GM12892 (cell line): Measurements from ENCODE around the gene VCX3B. TPM values are rescaled to one million over a fixed set of nuclear protein-coding genes. Genes with fewer than 3 reads are reported as not detected.
"Not testable (repeated sequence)": the region's sequence is repeated elsewhere in the genome, so short reads cannot be mapped to it uniquely, and the experiment has no call there.

ENCODE experiments used
- DNase-seq: peaks from one replicate; pipeline ENCODE4 v3.0.0; 2011; ENCODE audit not compliant: insufficient read length
- FAIRE-seq: peaks from 2 replicates; lab custom pipeline; 2011; peaks lifted over from hg19 to GRCh38; lab: Jason Lieb, UNC
- POLR2A ChIP-seq: IDR thresholded peaks from 2 replicates; pipeline ENCODE4 v1.6.1; 2011; ENCODE audit warnings: low read depth, low read length, control low read depth
- POLR2AphosphoS5 ChIP-seq: IDR thresholded peaks from 2 replicates; pipeline ENCODE4 v1.6.1; 2011; ENCODE audit warnings: low read depth, low read length, control low read depth
- TAF1 ChIP-seq: IDR thresholded peaks from 2 replicates; pipeline ENCODE4 v1.6.1; 2011; ENCODE audit warnings: low read depth, mild to moderate bottlenecking, control low read depth, low read length, borderline replicate concordance
- polyA plus RNA-seq: library from polyadenylated mRNA; unstranded; fragments of >200 nt; gene quantifications from one replicate; pipeline ENCODE4 v1.2.1, GENCODE V29; 2012; ENCODE audit warnings: missing spikeins, inconsistent platforms; ENCODE audit not compliant: missing spikeins

The VCX3B gene
- not detected for polyA plus RNA-seq

GRCh38 chrX:8464530-8464929 lies at the start of gene VCX3B:
Gene VCX3B, plus strand, starts transcription at chrX:8464830. Its CDS starts 621 bp downstream, at chrX:8465451.
- not testable (repeated sequence) for DNase-seq

GRCh38 chrX:8418301-8418700 lies 46.3 kb upstream of the VCX3B start:
- FAIRE-seq (no peak), DNase-seq (no peak)
- TF ChIP-seq POLR2AphosphoS5: no peak
- no peak for TF ChIP-seq TAF1
- TF ChIP-seq POLR2A: no peak

More at GRCh38 chrX:8464530-8464929, at the start of gene VCX3B:
- not testable (repeated sequence) for FAIRE-seq

GRCh38 chrX:8424912-8425311 lies 39.7 kb upstream of the VCX3B start:
- no peak for DNase-seq
- no peak for TF ChIP-seq POLR2A
- TF ChIP-seq TAF1: no peak
- TF ChIP-seq POLR2AphosphoS5: no peak
- FAIRE-seq: no peak

GRCh38 chrX:8429692-8430249 lies 34.9 kb upstream of the VCX3B start:
- TF ChIP-seq TAF1 (no peak), POLR2A (no peak), POLR2AphosphoS5 (no peak)
- DNase-seq: no peak
- no peak for FAIRE-seq

GRCh38 chrX:8430444-8430843 lies 34.2 kb upstream of the VCX3B start:
- DNase-seq (no peak), FAIRE-seq (no peak)
- no peak for TF ChIP-seq POLR2A
- TF ChIP-seq TAF1: no peak
- TF ChIP-seq POLR2AphosphoS5: no peak

GRCh38 chrX:8432396-8432795 lies 32.2 kb upstream of the VCX3B start:
- TF ChIP-seq POLR2AphosphoS5: no peak
- TF ChIP-seq POLR2A: no peak
- TF ChIP-seq TAF1: no peak
- FAIRE-seq (no peak), DNase-seq (no peak)

- FAIRE-seq: no peak
- TF ChIP-seq TAF1 (no peak), POLR2A (no peak), POLR2AphosphoS5 (no peak)
- no peak for DNase-seq
Measured at GRCh38 chrX:8433109-8434062, 31.2 kb upstream of the VCX3B start.

- TF ChIP-seq TAF1: no peak
- no peak for TF ChIP-seq POLR2AphosphoS5
- TF ChIP-seq POLR2A: no peak
- DNase-seq (no peak), FAIRE-seq (no peak)
Measured at GRCh38 chrX:8447368-8447767, 17.3 kb upstream of the VCX3B start.

- not testable (repeated sequence) for DNase-seq, FAIRE-seq
Measured at GRCh38 chrX:8452343-8452742, 12.3 kb upstream of the VCX3B start.

- DNase-seq (no peak), FAIRE-seq (no peak)
- TF ChIP-seq POLR2A (no peak), TAF1 (no peak), POLR2AphosphoS5 (no peak)
Measured at GRCh38 chrX:8453611-8454010, 11.0 kb upstream of the VCX3B start.

- FAIRE-seq (no peak), DNase-seq (no peak)
- TF ChIP-seq POLR2A: no peak
- no peak for TF ChIP-seq POLR2AphosphoS5
- TF ChIP-seq TAF1: no peak
Measured at GRCh38 chrX:8455557-8455956, 9.1 kb upstream of the VCX3B start.

GRCh38 chrX:8462488-8462887 lies 2.1 kb upstream of the VCX3B start:
- no peak for DNase-seq

More at GRCh38 chrX:8462488-8462887, 2.1 kb upstream of the VCX3B start:
- no peak for FAIRE-seq
- TF ChIP-seq POLR2AphosphoS5 (no peak), TAF1 (no peak), POLR2A (no peak)
